HL-60 (cell line): ENCODE measurements around the gene JOSD1.
"Not testable (repeated sequence)": the region's sequence is repeated elsewhere in the genome, so short reads cannot be mapped to it uniquely, and the experiment has no call there.

Experiments
- CTCF ChIP-seq: IDR thresholded peaks from one replicate; pipeline ENCODE4 v1.5.1; 2011; ENCODE audit warnings: low read length, control low read depth, inconsistent platforms; ENCODE audit not compliant: insufficient read depth
- GABPA ChIP-seq: IDR thresholded peaks from 2 replicates; pipeline ENCODE4 v1.6.1; 2012; ENCODE audit warnings: low read depth
- POLR2AphosphoS5 ChIP-seq: IDR thresholded peaks from 2 replicates; pipeline ENCODE4 v1.6.1; 2012; ENCODE audit warnings: low read depth
- REST ChIP-seq: IDR thresholded peaks from 2 replicates; pipeline ENCODE4 v1.6.1; 2012; ENCODE audit warnings: low read depth; ENCODE audit not compliant: insufficient replicate concordance

GRCh38 chr22:38644245-38644644, 56.5 kb downstream of the JOSD1 start:
- TF ChIP-seq CTCF, REST, POLR2AphosphoS5, GABPA: not testable (repeated sequence)
